Thyroid gland (tissue), 4 donors: Measurements from ENCODE around the gene NFYC. TPM values are rescaled to one million over a fixed set of nuclear protein-coding genes. Genes with fewer than 3 reads are reported as not detected.

Source experiments
- DNase-seq, 2 donors: peaks; one replicate each; pipeline ENCODE4 v3.0.0-alpha.2; 2019
- H3K27ac ChIP-seq, 3 donors: fragments of 200-600 bp; sonication (generic); 1 replicate in 2 of 3; 2 replicates in 1 of 3; pipeline ENCODE4 v1.5.1; 2016 to 2019; ENCODE audit warnings: mild to moderate bottlenecking in 1 of 3, moderate library complexity in 1 of 3
- H3K27me3 ChIP-seq: fragments of 200-600 bp; sonication (generic); one replicate; pipeline ENCODE4 v1.5.1; 2019
- H3K36me3 ChIP-seq, 2 donors: fragments of 200-600 bp; sonication (generic); one replicate each; pipeline ENCODE4 v1.5.1; 2016 to 2019
- H3K4me1 ChIP-seq, 2 donors: fragments of 200-600 bp; sonication (generic); one replicate each; pipeline ENCODE4 v1.5.1; 2017 to 2019
- H3K4me3 ChIP-seq, 3 donors: fragments of 200-600 bp; sonication (generic); replicated peaks in 1 of 3; 1 replicate in 2 of 3; 2 replicates in 1 of 3; pipeline ENCODE4 v1.5.1; 2016; ENCODE audit warnings: mild to moderate bottlenecking in 1 of 3
- H3K9me3 ChIP-seq: fragments of 200-600 bp; sonication (generic); one replicate; pipeline ENCODE4 v1.5.1; 2017
- CTCF ChIP-seq, 6 experiments: fragments of 200-600 bp in 3 of 6; fragments of 450-650 bp in 3 of 6; sonication (generic) in 3 of 6; IDR thresholded peaks; one replicate each; pipeline ENCODE4 v1.5.1; 2016 to 2019; ENCODE audit warnings: antibody characterized with exemption in 6 of 6, mild to moderate bottlenecking in 2 of 6, inconsistent platforms in 1 of 6, moderate library complexity in 1 of 6
- POLR2A ChIP-seq, 2 donors: fragments of 450-650 bp; IDR thresholded peaks; one replicate each; pipeline ENCODE4 v1.6.1; 2017; ENCODE audit warnings: antibody characterized with exemption in 2 of 2, mild to moderate bottlenecking in 2 of 2, moderate library complexity in 1 of 2
- WGBS, 2 donors: methylation state at CpG; one replicate each; pipeline ENCODE4 v1.1.5; 2017; 5-methylcytosine and 5-hydroxymethylcytosine counted together
- intact Hi-C: fragments of 100-400 bp; cut with DNase I; formaldehyde crosslinking; loops from one replicate; pipeline ENCODE4 v1.15.1; 2023
- total RNA-seq, 4 donors: library from RNA; depleted of rRNA; stranded (reverse); fragments of >200 nt; gene quantifications; one replicate each; pipeline ENCODE4 v1.2.3, GENCODE V29; 2016

The NFYC gene
- total RNA-seq, 4 donors from 2014 or later = 70.5 to 175 (median 96.7) TPM

GRCh38 chr1:40792036-40792435, 100.5 kb downstream of the NFYC start:
- 67 to 83% methylated on average over 7 of the region's 7 CpGs for WGBS, 2 donors
- no peak overlapping the region for H3K27ac ChIP-seq

DNA sequence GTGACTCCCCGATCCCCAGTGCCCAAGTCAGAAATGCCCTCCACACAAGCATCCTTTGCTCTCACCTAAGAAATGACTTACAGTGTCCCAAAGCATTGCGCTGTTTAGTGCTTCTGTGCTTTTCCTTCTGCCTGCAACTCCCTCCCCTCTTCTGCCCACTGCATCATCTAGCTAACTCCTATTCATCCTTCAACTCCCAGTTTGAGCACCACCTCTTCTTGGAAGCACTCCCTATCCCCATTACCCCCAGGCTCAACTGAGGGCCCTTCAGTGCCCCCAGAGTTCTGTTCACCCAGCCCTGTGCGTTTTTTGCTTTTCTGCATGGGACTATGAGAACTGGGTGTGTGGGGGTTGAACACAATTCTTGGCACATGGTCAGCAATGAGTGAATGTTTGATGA, 102.1 kb downstream of the NFYC start:
- no peak for TF ChIP-seq CTCF (IDR thresholded peaks at IDR 0.05)
- TF ChIP-seq POLR2A (IDR thresholded peaks at IDR 0.05) = no peak
- whole genome bisulfite sequencing, 2 donors = 95 to 97% methylated on average over 3 of the region's 3 CpGs
- intact Hi-C loops = no loop called here
- no peaks in the 10 kb centered on the region for H3K9me3 ChIP-seq
- no peaks in the 10 kb centered on the region for H3K4me1 ChIP-seq
- no peak overlapping the region for H3K27ac ChIP-seq
- no peaks in the 10 kb centered on the region for H3K27me3 ChIP-seq
- H3K4me3 ChIP-seq = no peak overlapping the region
- no peak for DNase-seq
- H3K36me3 ChIP-seq = no peaks in the 10 kb centered on the region

More at GRCh38 chr1:40792036-40792435, 100.5 kb downstream of the NFYC start:
- intact Hi-C loops = no loop called here
- no peaks in the 10 kb centered on the region for H3K9me3 ChIP-seq
- DNase-seq = no peak
- no peaks in the 10 kb centered on the region for H3K27me3 ChIP-seq
- no peaks in the 10 kb centered on the region for H3K4me1 ChIP-seq
- no peaks in the 10 kb centered on the region for H3K36me3 ChIP-seq
- TF ChIP-seq CTCF (IDR thresholded peaks at IDR 0.05) (no peak), POLR2A (IDR thresholded peaks at IDR 0.05) (no peak)
- H3K4me3 ChIP-seq = no peak overlapping the region

- DNase-seq = no peak
- H3K4me1 ChIP-seq = peaks cover 0 to 2% of the 10 kb centered on the region in 2 donors
- H3K36me3 ChIP-seq = no peaks in the 10 kb centered on the region
- H3K9me3 ChIP-seq = no peaks in the 10 kb centered on the region
- 89 to 98% methylated on average over 4 of the region's 4 CpGs for WGBS, 2 donors
- H3K4me3 ChIP-seq = no peak overlapping the region
- no peak overlapping the region for H3K27ac ChIP-seq
- TF ChIP-seq CTCF (IDR thresholded peaks at IDR 0.05) (no peak), POLR2A (IDR thresholded peaks at IDR 0.05) (no peak)
- no peaks in the 10 kb centered on the region for H3K27me3 ChIP-seq
- intact Hi-C loops = no loop called here
These were observed 102.5 kb downstream of the NFYC start for GRCh38 chr1:40794048-40794447.

DNA sequence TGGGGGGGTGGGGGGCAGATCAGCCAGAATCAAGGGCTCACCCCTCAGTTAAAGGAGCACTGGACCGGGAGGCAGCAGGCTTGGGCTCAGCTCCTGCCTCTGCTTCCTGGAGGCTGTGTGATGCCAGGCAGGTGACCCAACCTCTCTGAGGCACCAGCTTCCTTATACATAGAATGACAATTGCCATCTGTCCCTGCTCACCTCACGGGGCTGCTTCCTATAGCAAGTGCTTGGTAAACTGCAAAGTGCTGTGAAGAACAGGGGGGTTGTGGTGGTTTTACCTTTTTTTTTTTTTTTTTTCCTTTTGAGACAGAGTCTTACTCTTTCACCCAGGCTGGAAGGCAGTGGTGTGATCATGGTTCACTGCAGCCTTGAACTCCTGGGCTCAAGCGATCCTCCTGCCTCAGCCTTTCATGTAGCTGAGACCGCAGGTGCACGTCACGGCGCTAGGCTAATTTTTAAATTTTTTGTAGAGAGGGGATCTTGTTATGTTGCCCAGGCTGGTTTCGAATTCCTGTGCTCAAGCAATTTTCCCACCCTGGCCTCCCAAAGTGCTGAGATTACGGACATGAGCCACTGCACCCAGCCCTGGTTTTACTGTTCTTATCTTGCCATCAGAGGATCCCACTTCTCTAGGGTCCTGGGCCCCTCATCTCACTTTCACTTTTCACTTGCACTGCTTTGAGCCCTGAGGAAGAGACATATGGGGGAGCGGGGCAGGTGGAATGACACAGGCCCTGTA, 103.6 kb downstream of the NFYC start:
- Histone ChIP-seq H3K4me1 (peaks cover 0 to 9% of the 10 kb centered on the region in 2 donors), H3K36me3 (no peaks in the 10 kb centered on the region), H3K27ac (no peak overlapping the region), H3K4me3 (no peak overlapping the region), H3K27me3 (no peaks in the 10 kb centered on the region), H3K9me3 (no peaks in the 10 kb centered on the region)
- intact Hi-C loops = no loop called here
- WGBS, 2 donors = 79 to 91% methylated on average over 9 of the region's 10 CpGs
- TF ChIP-seq CTCF (IDR thresholded peaks at IDR 0.05) (no peak), POLR2A (IDR thresholded peaks at IDR 0.05) (no peak)
- no peak for DNase-seq

GRCh38 chr1:40795811-40796586, 104.5 kb downstream of the NFYC start:
- DNase-seq = no peak
- TF ChIP-seq POLR2A (IDR thresholded peaks at IDR 0.05) (no peak), CTCF (IDR thresholded peaks at IDR 0.05) (no peak)
- no peaks in the 10 kb centered on the region for H3K9me3 ChIP-seq
- H3K27ac ChIP-seq = no peak overlapping the region
- H3K27me3 ChIP-seq = no peaks in the 10 kb centered on the region
- H3K4me1 ChIP-seq = peaks cover 0 to 9% of the 10 kb centered on the region in 2 donors
- no peak overlapping the region for H3K4me3 ChIP-seq
- WGBS, 2 donors = 63 to 68% methylated on average over 13 of the region's 13 CpGs
- intact Hi-C loops = no loop called here
- no peaks in the 10 kb centered on the region for H3K36me3 ChIP-seq
